ENCODE measurements around the gene EMX1.
"Not testable (repeated sequence)": the region's sequence is repeated elsewhere in the genome, so short reads cannot be mapped to it uniquely, and the experiment has no call there.

Gene EMX1

GRCh38 chr2:72897785-72898584 lies 19.3 kb upstream of the EMX1 start:
- no peak for DNase-seq
- in situ Hi-C loops (cut with HindIII; ENCODE audit: low pct_ligation_motif_present, low pct_unique_long_range_greater_than_20kb, low sequenced_read_pairs) = no loop called here

- no peak for DNase-seq
- in situ Hi-C loops (cut with HindIII; ENCODE audit: low pct_ligation_motif_present, low pct_unique_long_range_greater_than_20kb, low sequenced_read_pairs) = no loop called here
Measured at GRCh38 chr2:72898585-72898906, 18.8 kb upstream of the EMX1 start.

- DNase-seq = no peak
- in situ Hi-C loops (cut with HindIII; ENCODE audit: low pct_ligation_motif_present, low pct_unique_long_range_greater_than_20kb, low sequenced_read_pairs) = no loop called here
Measured at GRCh38 chr2:72900191-72900825, 17.0 kb upstream of the EMX1 start.

GRCh38 chr2:72901426-72901825 lies 15.9 kb upstream of the EMX1 start:
- in situ Hi-C loops (cut with HindIII; ENCODE audit: low pct_ligation_motif_present, low pct_unique_long_range_greater_than_20kb, low sequenced_read_pairs) = no loop called here
- no peak for DNase-seq

- in situ Hi-C loops (cut with HindIII; ENCODE audit: low pct_ligation_motif_present, low pct_unique_long_range_greater_than_20kb, low sequenced_read_pairs) = not testable (repeated sequence)
Measured at GRCh38 chr2:72907369-72907768, 9.9 kb upstream of the EMX1 start.

GRCh38 chr2:72908741-72909140 lies 8.6 kb upstream of the EMX1 start:
- no peak for DNase-seq
- in situ Hi-C loops (cut with HindIII; ENCODE audit: low pct_ligation_motif_present, low pct_unique_long_range_greater_than_20kb, low sequenced_read_pairs) = no loop called here

More at GRCh38 chr2:72907369-72907768, 9.9 kb upstream of the EMX1 start:
- DNase-seq = not testable (repeated sequence)

GRCh38 chr2:72911256-72911655 lies 6.1 kb upstream of the EMX1 start:
- DNase-seq = peak; percentile 31
- in situ Hi-C loops (cut with HindIII; ENCODE audit: low pct_ligation_motif_present, low pct_unique_long_range_greater_than_20kb, low sequenced_read_pairs) = no loop called here

- peak; percentile 20 for DNase-seq
- in situ Hi-C loops (cut with HindIII; ENCODE audit: low pct_ligation_motif_present, low pct_unique_long_range_greater_than_20kb, low sequenced_read_pairs) = no loop called here
Measured at GRCh38 chr2:72913486-72914205, 3.7 kb upstream of the EMX1 start.

GRCh38 chr2:72914206-72914559 lies 3.1 kb upstream of the EMX1 start:
- DNase-seq = no peak
- in situ Hi-C loops (cut with HindIII; ENCODE audit: low pct_ligation_motif_present, low pct_unique_long_range_greater_than_20kb, low sequenced_read_pairs) = no loop called here

GRCh38 chr2:72914589-72915319 lies 2.6 kb upstream of the EMX1 start:
- DNase-seq = no peak

GRCh38 chr2:72915320-72915906 lies 1.9 kb upstream of the EMX1 start:
- in situ Hi-C loops (cut with HindIII; ENCODE audit: low pct_ligation_motif_present, low pct_unique_long_range_greater_than_20kb, low sequenced_read_pairs) = no loop called here
- no peak for DNase-seq

More at GRCh38 chr2:72914589-72915319, 2.6 kb upstream of the EMX1 start:
- in situ Hi-C loops (cut with HindIII; ENCODE audit: low pct_ligation_motif_present, low pct_unique_long_range_greater_than_20kb, low sequenced_read_pairs) = no loop called here

GRCh38 chr2:72915907-72916742 lies 1.2 kb upstream of the EMX1 start:
- in situ Hi-C loops (cut with HindIII; ENCODE audit: low pct_ligation_motif_present, low pct_unique_long_range_greater_than_20kb, low sequenced_read_pairs) = no loop called here
- peak; percentile 62 for DNase-seq

GRCh38 chr2:72916743-72917137 lies 579 bp upstream of the EMX1 start:
- DNase-seq = no peak
- in situ Hi-C loops (cut with HindIII; ENCODE audit: low pct_ligation_motif_present, low pct_unique_long_range_greater_than_20kb, low sequenced_read_pairs) = no loop called here

- DNase-seq = no peak
- in situ Hi-C loops (cut with HindIII; ENCODE audit: low pct_ligation_motif_present, low pct_unique_long_range_greater_than_20kb, low sequenced_read_pairs) = no loop called here
Measured at GRCh38 chr2:72917877-72918553, 696 bp downstream of the EMX1 start.

- in situ Hi-C loops (cut with HindIII; ENCODE audit: low pct_ligation_motif_present, low pct_unique_long_range_greater_than_20kb, low sequenced_read_pairs) = no loop called here
Measured at GRCh38 chr2:72919414-72920317, 2.3 kb downstream of the EMX1 start.

GRCh38 chr2:72920318-72921087 lies 3.2 kb downstream of the EMX1 start:
- no peak for DNase-seq
- in situ Hi-C loops (cut with HindIII; ENCODE audit: low pct_ligation_motif_present, low pct_unique_long_range_greater_than_20kb, low sequenced_read_pairs) = no loop called here

More at GRCh38 chr2:72919414-72920317, 2.3 kb downstream of the EMX1 start:
- DNase-seq = no peak

Measured in ACHN (cell line).